ENCODE results near the gene IL10RA. TPM values are rescaled to one million over a fixed set of nuclear protein-coding genes. Genes with fewer than 3 reads are reported as not detected.

The IL10RA gene
- total RNA-seq, 1 experiment from 2014 or later, result not detected

DNA sequence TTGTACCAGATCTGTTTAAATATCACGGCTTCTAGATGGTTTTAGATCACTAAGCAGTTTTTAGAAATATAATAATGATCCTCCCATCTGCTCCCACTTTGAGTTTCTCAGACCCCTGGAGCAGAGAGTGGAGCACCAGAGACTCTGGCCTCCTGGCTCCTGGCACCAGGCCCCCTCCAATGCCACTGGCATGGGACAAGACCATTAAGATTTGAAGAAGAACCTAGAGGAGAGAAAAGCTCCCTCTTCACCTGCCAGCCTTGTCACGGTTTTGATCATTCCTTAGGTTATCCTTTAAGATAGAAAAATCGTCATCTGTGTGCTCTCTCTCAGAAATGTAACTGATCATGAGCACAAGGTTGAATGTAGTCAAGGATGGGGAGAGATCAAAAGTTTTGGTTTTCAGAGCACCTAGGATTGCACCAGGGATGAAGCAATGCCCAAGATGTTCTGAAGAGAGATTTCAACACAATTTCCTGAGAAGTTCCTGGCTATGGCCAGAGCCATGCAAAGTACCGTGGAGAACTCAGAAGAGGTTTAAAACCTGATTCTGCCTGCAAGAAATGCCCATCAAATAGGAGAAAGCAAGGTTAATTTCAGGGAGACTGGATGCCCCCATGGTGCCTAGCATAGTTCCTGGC lies 22.2 kb downstream of the IL10RA start:
- ChIA-PET CTCF (no interaction called here), POLR2A (ENCODE audit: unreplicated experiment) (no interaction called here)
- Histone ChIP-seq H3K9ac (ENCODE audit: low read length) (no peak overlapping the region), H3K27ac (ENCODE audit: low read length) (no peak overlapping the region), H3K27me3 (ENCODE audit: low read length) (peaks cover 94% of the 10 kb centered on the region), H3K9me2 (replicated peaks; ENCODE audit: low read length) (no peaks in the 10 kb centered on the region), H3F3A (ENCODE audit: low read length, unreplicated experiment) (no peaks in the 10 kb centered on the region), H3K36me3 (ENCODE audit: low read depth, low read length) (no peaks in the 10 kb centered on the region), H4K20me1 (ENCODE audit: low read length) (no peaks in the 10 kb centered on the region), H3K9me3 (ENCODE audit: low read length) (no peaks in the 10 kb centered on the region), H3K79me2 (ENCODE audit: low read length) (no peaks in the 10 kb centered on the region), H3K4me3 (ENCODE audit: low read length) (no peak overlapping the region), H3K4me1 (ENCODE audit: insufficient read depth, low read length) (no peaks in the 10 kb centered on the region), H2AFZ (ENCODE audit: low read length) (no peak overlapping the region), H3K4me2 (ENCODE audit: low read length) (no peak overlapping the region)
- no TSS peak for BruUV-seq (replicated peaks)
- TF ChIP-seq EZH2 (IDR thresholded peaks at IDR 0.05; ENCODE audit: low read length, unreplicated experiment) (no peak), EZH2phosphoT487 (IDR thresholded peaks at IDR 0.05; ENCODE audit: borderline replicate concordance, low read length) (no peak), CTCF (conservative IDR thresholded peaks at IDR 0.05; ENCODE audit: low read depth, low read length) (no peak)
- intact Hi-C loops (cut with micrococcal nuclease), result no loop called here
- ATAC-seq, result no peak
- no peak for DNase-seq

GRCh38 chr11:118009864-118010737 lies 23.9 kb downstream of the IL10RA start:
- Histone ChIP-seq H3K36me3 (ENCODE audit: low read depth, low read length) (no peaks in the 10 kb centered on the region), H3F3A (ENCODE audit: low read length, unreplicated experiment) (no peaks in the 10 kb centered on the region), H3K79me2 (ENCODE audit: low read length) (no peaks in the 10 kb centered on the region), H3K4me2 (ENCODE audit: low read length) (no peak overlapping the region), H3K9me2 (replicated peaks; ENCODE audit: low read length) (no peaks in the 10 kb centered on the region), H3K27ac (ENCODE audit: low read length) (no peak overlapping the region), H4K20me1 (ENCODE audit: low read length) (no peaks in the 10 kb centered on the region), H3K4me1 (ENCODE audit: insufficient read depth, low read length) (no peaks in the 10 kb centered on the region), H2AFZ (ENCODE audit: low read length) (no peak overlapping the region), H3K9ac (ENCODE audit: low read length) (no peak overlapping the region), H3K27me3 (ENCODE audit: low read length) (peaks cover 94% of the 10 kb centered on the region), H3K4me3 (ENCODE audit: low read length) (no peak overlapping the region), H3K9me3 (ENCODE audit: low read length) (no peaks in the 10 kb centered on the region)
- TF ChIP-seq EZH2 (IDR thresholded peaks at IDR 0.05; ENCODE audit: low read length, unreplicated experiment) (no peak), EZH2phosphoT487 (IDR thresholded peaks at IDR 0.05; ENCODE audit: borderline replicate concordance, low read length) (no peak), CTCF (conservative IDR thresholded peaks at IDR 0.05; ENCODE audit: low read depth, low read length) (no peak)
- ChIA-PET CTCF (no interaction called here), POLR2A (ENCODE audit: unreplicated experiment) (no interaction called here)
- intact Hi-C loops (cut with micrococcal nuclease), result no loop called here
- DNase-seq (no peak), ATAC-seq (no peak)
- BruUV-seq (replicated peaks), result no TSS peak
